Activated naive CD8-positive, alpha-beta T cell treated with anti-CD3 and anti-CD28 coated beads, Interleukin-2, amount 10 ng/mL, durations not matched to agents 7 days and 5 days (primary cell): ENCODE results near the gene RIT1. TPM values are rescaled to one million over a fixed set of nuclear protein-coding genes. Genes with fewer than 3 reads are reported as not detected.

Source experiments
- ATAC-seq: fragments of 150-1000 bp; cut with Tn5 transposase; one replicate; pipeline ENCODE4 v1.10.0; 2021; ENCODE audit warnings: low read depth, moderate library complexity
- POLR2A ChIA-PET: fragments of 350-600 bp; sonication (Branson Sonifier 250); formaldehyde crosslinking; loops from one replicate; lab custom pipeline; 2021; ENCODE audit warnings: antibody characterized with exemption; lab: Charles Lee
- DNase-seq: peaks from one replicate; pipeline ENCODE4 v3.0.0; 2021
- H3K27ac Mint-ChIP-seq: one replicate; pipeline ENCODE4 v1.8.0; 2022; ENCODE audit warnings: mild to moderate bottlenecking, mixed read lengths
- H3K27me3 Mint-ChIP-seq: one replicate; pipeline ENCODE4 v1.8.0; 2022; ENCODE audit warnings: mild to moderate bottlenecking, moderate library complexity, mixed read lengths
- H3K36me3 Mint-ChIP-seq: one replicate; pipeline ENCODE4 v1.8.0; 2021; ENCODE audit warnings: mild to moderate bottlenecking, mixed read lengths
- H3K4me1 Mint-ChIP-seq: one replicate; pipeline ENCODE4 v1.8.0; 2021; ENCODE audit warnings: mixed read lengths
- H3K4me3 Mint-ChIP-seq: one replicate; pipeline ENCODE4 v1.8.0; 2022; ENCODE audit warnings: mild to moderate bottlenecking, moderate library complexity, mixed read lengths
- H3K9me3 Mint-ChIP-seq: one replicate; pipeline ENCODE4 v1.8.0; 2021; ENCODE audit warnings: mixed read lengths
- microRNA-seq: library from miRNA; unstranded; fragments of <30 nt; microRNA quantifications from one replicate; pipeline ENCODE4 v1.2.0, GENCODE V29; 2022
- total RNA-seq, 2 experiments: library from RNA; stranded (reverse); gene quantifications; one replicate each; pipeline ENCODE4 v1.2.3, GENCODE V29; 2021

The RIT1 gene
- total RNA-seq, 2 experiments from 2014 or later, result 31.3 to 32.8 TPM

GRCh38 chr1:155858800-155859233 is 52.3 kb downstream of the RIT1 start:
- Mint-ChIP-seq H3K36me3 (peaks cover 7% of the 10 kb centered on the region), H3K4me3 (peak overlapping the region; percentile 92), H3K27ac (peak overlapping the region; percentile 90), H3K27me3 (peaks cover 1% of the 10 kb centered on the region), H3K4me1 (peaks cover 38% of the 10 kb centered on the region), H3K9me3 (no peaks in the 10 kb centered on the region)
- POLR2A ChIA-PET, result interaction anchor here (0.7 to 1.5 kb wide), 7 partner anchors 8 to 712 kb away, joined by 3 to 4 read pairs (median 3); partner anchors contain the start of gene KHDC4
- ATAC-seq, result peak; percentile 3
- peak; percentile 38 for DNase-seq

GRCh38 chr1:155856975-155857930 is 53.9 kb downstream of the RIT1 start, which contains the start of gene GON4L:
TSS of gene GON4L (minus strand) at chr1:155857214. CDS start at chr1:155853780, 3,434 bp downstream.
- H3K36me3 Mint-ChIP-seq, result peaks cover 16% of the 10 kb centered on the region
- ATAC-seq (peak; percentile 76), DNase-seq (peak; percentile 86)
- no peaks in the 10 kb centered on the region for H3K9me3 Mint-ChIP-seq
- peaks cover 44% of the 10 kb centered on the region for H3K4me1 Mint-ChIP-seq
- peak within 1 kb of the TSS; percentile 98 for H3K27ac Mint-ChIP-seq
- peak within 1 kb of the TSS; percentile 98 for H3K4me3 Mint-ChIP-seq
- peaks cover 1% of the 10 kb centered on the region for H3K27me3 Mint-ChIP-seq
- POLR2A ChIA-PET, result interaction anchor here (0.5 to 1.5 kb wide), 7 partner anchors 17 to 121 kb away, joined by 3 to 7 read pairs (median 4); partner anchors contain the start of genes ARHGEF2 and KHDC4

- POLR2A ChIA-PET, result interaction anchor here (0.5 to 1.5 kb wide), 6 partner anchors 17 to 122 kb away, joined by 3 to 7 read pairs (median 4); partner anchors contain the start of gene ARHGEF2
- DNase-seq (no peak), ATAC-seq (no peak)
- Mint-ChIP-seq H3K9me3 (no peaks in the 10 kb centered on the region), H3K27me3 (peaks cover 1% of the 10 kb centered on the region), H3K36me3 (peaks cover 23% of the 10 kb centered on the region), H3K27ac (peak overlapping the region; percentile 98), H3K4me3 (peak overlapping the region; percentile 98), H3K4me1 (peaks cover 46% of the 10 kb centered on the region)
Observed at GRCh38 chr1:155856257-155856974, 54.7 kb downstream of the RIT1 start.

- no peaks in the 10 kb centered on the region for H3K27me3 Mint-ChIP-seq
- H3K4me3 Mint-ChIP-seq, result peak overlapping the region; percentile 25
- peaks cover 44% of the 10 kb centered on the region for H3K36me3 Mint-ChIP-seq
- DNase-seq, result no peak
- peaks cover 31% of the 10 kb centered on the region for H3K4me1 Mint-ChIP-seq
- POLR2A ChIA-PET, result interaction anchor here (0.6 to 1.5 kb wide), 2 partner anchors 9 kb away, joined by 3 to 5 read pairs; partner anchors contain the start of gene SYT11
- H3K27ac Mint-ChIP-seq, result peak overlapping the region; percentile 18
- H3K9me3 Mint-ChIP-seq, result no peaks in the 10 kb centered on the region
- ATAC-seq, result no peak
Observed at GRCh38 chr1:155850345-155850744, 60.8 kb downstream of the RIT1 start.

GRCh38 chr1:155847823-155848529 is 63.2 kb downstream of the RIT1 start:
- Mint-ChIP-seq H3K27me3 (no peaks in the 10 kb centered on the region), H3K4me1 (peaks cover 34% of the 10 kb centered on the region), H3K36me3 (peaks cover 56% of the 10 kb centered on the region), H3K4me3 (peak overlapping the region; percentile 32), H3K27ac (peak overlapping the region; percentile 88), H3K9me3 (no peaks in the 10 kb centered on the region)
- DNase-seq (no peak), ATAC-seq (peak; percentile 92)
- POLR2A ChIA-PET, result interaction anchor here (0.5 kb wide), 1 partner anchor 10 kb away, joined by 3 read pairs; no protein-coding TSS in a partner anchor

Small RNA genes within 50 kb of the gene (microRNA-seq; reads per million reads assigned to microRNA genes)
- gene MIR6738, result not detected

Other genes with a start within 250 kb of the RIT1 start
- 10 to 100 TPM; 82.1 to 93.4 TPM for gene YY1AP1, start 222.6 kb downstream of the RIT1 start, total RNA-seq
- 100 to 1,000 TPM; 119 to 128 TPM for gene DAP3, start 222.3 kb downstream of the RIT1 start, total RNA-seq
- gene GON4L, start 54.1 kb downstream of the RIT1 start, total RNA-seq, result 10 to 100 TPM; 92.4 to 94.4 TPM
- 10 to 100 TPM; 13.6 to 15.1 TPM for gene SYT11, start 51.8 kb downstream of the RIT1 start, total RNA-seq
- 10 to 100 TPM; 91.6 to 94.5 TPM for gene KHDC4, start 23.1 kb upstream of the RIT1 start, total RNA-seq
- gene RXFP4, start 30.3 kb upstream of the RIT1 start, total RNA-seq, result under 1 TPM in 1 of 2 experiments, not detected in 1; 0.26 TPM
- 100 to 1,000 TPM; 151 to 155 TPM for gene ARHGEF2, start 67.2 kb upstream of the RIT1 start, total RNA-seq
- 100 to 1,000 TPM; 204 to 205 TPM for gene SSR2, start 109.6 kb upstream of the RIT1 start, total RNA-seq
- 10 to 100 TPM; 31.9 to 37.9 TPM for gene UBQLN4, start 142.4 kb upstream of the RIT1 start, total RNA-seq
- 10 to 100 TPM; 50.9 to 52.6 TPM for gene LAMTOR2, start 143.4 kb upstream of the RIT1 start, total RNA-seq
- under 1 TPM; 0.86 to 0.91 TPM for gene RAB25, start 149.8 kb upstream of the RIT1 start, total RNA-seq
- under 1 TPM; 0.09 to 0.11 TPM for gene MEX3A, start 171.1 kb upstream of the RIT1 start, total RNA-seq
- gene LMNA, start 203.4 kb upstream of the RIT1 start, total RNA-seq, result 10 to 100 TPM; 11.7 to 13.0 TPM
- 10 to 100 TPM in 1 of 2 experiments, 1 to 10 TPM in 1; 9.8 to 10.2 TPM for gene SEMA4A, start 242.2 kb upstream of the RIT1 start, total RNA-seq